HK-2 (cell line): ENCODE results near the gene DNMT1.

Experiments used
- DNase-seq: peaks from one replicate; pipeline ENCODE4 v3.0.0-alpha.2; 2018; ENCODE audit not compliant: unreplicated experiment

Gene DNMT1

DNA sequence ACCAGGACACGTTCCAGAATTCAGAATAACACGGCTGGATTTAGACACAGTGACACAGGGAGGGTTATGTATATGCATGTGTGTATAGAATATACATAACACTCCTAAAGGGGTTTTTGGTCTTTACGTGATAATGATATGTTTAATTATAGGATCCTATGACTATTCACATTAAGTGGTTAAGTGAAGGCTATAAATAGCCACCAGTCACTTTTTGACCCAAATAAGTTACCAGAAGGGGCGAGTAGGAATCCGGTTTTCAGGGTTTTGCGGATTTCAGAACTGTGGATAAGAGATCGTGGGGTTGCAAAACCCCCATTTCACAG, 99.2 kb downstream of the DNMT1 start:
- no peak for DNase-seq

DNA sequence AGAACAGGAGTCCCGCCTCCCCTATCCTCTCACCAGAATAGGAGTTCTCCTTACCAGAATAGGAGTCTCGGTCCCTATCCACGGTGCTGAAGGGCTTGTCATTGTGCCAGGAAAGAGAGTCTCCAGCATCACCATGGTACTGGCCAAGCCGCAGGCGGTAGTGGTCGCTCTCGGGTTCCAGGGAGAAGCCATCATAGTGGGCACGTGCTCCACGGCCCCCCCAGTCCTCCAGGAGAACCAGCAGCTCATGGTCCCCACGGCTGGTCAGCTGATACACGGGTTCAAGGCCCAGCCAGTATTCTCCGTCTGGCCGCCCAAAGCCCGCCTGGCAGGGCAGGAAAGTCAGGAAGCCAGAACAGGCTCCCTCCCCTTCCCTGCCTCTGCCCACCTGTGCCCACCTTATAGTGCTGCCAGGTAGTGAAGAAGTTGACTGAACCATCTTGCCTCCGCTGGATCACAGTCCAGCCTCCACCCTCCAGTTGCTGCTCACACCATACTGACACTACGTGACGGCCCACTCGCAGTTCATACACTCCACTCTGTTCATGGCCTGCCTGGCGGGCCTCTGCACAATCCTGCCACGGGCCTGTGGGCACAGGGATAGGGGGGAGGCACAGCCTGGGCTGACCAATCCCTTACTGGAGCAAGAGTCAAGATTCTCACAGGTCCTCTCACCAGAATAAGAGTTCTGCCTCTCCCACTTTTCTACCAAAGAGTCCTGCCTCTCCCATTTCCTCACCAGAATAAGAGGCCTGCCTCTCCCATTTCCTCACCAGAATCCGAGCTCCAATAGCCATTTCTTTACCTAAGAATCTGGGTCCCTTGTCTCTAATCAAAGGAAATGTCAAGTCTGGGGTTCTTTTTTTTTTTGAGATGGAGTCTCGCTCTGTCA, 101.2 kb downstream of the DNMT1 start:
- no peak for DNase-seq

DNA sequence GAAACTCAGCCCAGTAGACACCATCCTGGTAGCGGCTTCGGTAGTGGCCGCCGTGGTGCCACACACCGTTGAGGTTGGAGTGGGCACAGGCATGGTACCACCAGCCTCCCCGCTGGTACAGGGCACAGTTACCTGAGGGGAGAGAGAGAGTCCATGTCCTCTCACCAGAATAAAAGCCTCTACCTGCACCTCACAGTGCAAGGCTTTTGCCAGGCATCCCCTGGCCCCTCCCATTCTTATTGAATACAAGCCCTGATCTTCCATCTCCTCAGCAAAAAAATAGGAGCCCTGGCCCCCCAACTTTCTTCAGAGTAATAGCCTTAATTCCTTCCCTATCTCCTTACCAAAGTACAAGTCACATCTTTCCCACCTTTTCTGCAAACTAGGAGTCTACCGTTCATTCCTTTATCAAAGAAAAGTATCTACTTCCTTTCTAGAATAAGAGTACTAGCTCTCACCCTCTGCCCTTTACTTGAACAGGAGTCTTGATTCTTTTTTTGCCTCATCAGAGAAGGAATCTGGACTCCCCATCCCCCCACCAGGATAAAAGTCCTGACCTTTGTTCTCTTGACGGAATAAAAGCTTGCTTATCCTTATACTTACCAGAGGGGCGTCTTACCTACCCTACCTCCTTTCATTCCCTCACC, 102.0 kb downstream of the DNMT1 start:
- no peak for DNase-seq

DNA sequence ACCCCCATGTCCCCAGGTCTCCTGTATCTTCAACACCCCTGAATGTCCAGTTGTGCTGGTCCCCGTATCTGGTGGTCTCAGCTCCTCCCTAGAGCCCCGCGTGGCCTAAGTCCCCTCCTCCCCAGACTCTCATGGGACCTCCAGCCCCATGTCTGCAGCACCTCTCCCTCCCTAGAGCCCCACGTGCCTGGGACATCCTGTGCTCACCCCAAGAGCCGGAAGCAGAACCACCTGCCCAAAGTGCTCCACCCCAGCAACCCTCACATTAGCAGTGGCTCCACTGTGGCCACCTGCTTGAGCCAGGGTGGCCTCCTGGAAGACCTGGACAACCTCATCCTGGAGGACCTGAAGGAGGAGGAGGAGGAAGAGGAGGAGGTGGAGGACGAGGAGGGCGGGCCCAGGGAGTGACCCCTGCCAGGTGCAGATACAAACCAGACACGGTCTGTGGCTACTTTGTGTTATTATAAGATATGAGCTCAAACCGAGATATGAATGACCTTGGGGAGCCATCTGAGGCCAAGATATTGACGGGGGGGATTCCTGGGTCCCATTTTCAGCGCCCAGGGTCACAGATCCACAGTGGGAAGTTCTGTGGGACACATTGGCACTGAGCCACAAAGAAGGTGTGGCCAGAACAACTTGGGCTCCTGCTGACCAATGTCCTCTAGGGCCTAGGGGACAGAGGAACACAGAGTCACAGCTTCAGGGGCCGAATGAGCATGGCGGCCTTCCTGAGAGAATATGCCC, 102.7 kb downstream of the DNMT1 start:
- DNase-seq, result no peak

DNA sequence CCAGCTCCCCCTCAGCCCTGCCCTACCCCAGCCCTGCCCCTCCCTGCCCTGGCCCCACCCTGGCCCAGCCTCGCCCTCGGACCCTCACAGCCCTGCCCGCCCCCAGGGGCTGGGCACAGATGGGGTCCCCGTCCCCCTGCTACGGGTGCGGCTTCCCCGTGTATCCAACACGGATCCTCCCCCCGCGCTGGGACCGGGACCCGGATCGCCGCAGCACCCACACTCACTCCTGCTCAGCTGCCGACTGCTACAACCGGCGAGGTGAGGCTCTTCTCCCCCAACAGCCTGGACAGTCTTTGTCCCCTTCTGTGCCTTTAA, 103.4 kb downstream of the DNMT1 start:
- DNase-seq, result no peak

DNA sequence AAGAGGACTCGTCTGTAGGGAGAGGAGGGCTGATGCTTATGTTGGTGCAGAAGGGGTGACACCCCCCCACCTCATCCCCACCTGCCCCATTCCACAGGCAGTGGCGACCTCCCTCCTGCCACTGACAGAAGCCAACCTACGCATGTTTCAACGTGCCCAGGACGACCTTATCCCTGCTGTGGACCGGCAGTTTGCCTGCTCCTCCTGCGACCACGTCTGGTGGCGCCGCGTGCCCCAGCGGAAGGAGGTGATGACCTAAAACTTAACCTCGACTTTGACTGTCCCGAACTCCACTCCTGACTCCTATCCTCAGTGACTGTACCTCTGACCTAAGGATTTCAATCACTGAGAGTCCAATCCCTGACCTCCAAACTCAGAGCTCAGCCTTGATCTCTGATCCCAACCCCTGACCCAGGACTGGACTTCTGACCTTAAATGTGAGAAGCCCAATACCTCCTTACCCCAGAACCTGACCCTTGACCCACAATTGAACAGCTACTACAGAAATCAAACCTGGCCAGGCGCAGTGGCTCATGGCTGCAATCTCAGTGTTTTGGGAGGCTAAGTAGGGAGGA, 104.9 kb downstream of the DNMT1 start:
- DNase-seq, result no peak

DNA sequence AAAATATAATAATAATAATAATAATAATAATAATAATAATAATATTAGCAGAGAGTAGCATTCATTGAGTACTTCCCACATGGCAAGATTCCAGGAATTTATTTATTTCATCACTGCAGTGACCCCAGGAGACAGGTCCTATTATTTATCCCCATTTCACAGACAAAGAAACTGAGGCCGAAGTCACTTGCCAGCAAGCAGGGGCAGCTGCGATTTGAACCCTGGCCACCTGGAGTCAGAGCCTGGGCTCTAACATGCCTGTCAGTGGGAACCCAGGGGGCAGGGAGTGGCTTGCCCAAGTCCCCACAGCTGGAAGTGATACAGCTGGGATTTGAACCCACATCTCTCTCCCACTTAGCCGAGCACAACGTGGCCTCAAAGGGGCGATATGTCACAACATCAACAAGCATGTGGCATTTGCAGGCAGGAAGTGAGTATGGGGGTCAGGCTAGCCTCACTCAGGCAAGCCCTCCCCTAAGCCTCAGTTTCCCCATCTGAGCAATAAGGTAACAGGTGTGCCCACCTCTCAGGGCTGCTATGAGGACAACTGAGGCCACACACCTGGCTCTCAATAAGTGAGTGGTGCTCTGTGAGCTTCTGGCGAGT, 105.7 kb downstream of the DNMT1 start:
- no peak for DNase-seq

DNA sequence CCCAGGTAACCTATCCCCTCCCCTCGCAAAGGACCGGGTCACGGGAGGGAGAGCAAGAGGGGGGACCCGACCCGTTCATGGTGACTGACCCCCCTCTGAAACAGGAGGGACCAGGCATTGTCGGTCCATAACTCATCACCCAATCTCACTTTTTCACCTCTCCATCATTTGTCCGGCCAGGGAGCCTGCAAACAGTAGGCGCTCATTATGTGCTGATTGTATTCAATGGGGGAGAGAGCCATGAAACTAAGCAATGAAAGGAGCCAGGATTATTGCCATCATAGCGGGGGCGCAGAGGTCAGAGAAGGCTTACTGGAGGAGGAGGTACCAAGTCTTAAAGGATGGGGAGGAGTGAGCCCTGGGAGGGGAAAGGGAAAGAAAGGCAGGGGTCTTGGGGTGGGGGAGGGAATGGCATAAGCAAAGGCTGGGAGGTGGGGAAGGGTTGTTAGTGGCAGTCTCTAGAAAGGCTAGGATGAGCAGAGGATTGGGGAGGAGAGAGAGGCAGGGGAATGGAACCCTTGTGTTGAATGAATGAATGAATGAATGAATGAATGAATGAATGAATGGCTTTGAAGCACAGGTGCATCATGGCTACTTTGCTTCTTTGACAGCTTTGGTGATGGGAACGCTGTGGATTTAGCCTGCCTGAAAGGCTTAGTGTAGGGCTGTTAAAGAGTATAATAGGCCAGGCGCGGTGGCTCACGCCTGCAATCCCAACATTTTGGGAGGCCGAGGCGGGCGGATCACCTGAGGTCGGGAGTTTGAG, 107.3 kb downstream of the DNMT1 start:
- no peak for DNase-seq

DNA sequence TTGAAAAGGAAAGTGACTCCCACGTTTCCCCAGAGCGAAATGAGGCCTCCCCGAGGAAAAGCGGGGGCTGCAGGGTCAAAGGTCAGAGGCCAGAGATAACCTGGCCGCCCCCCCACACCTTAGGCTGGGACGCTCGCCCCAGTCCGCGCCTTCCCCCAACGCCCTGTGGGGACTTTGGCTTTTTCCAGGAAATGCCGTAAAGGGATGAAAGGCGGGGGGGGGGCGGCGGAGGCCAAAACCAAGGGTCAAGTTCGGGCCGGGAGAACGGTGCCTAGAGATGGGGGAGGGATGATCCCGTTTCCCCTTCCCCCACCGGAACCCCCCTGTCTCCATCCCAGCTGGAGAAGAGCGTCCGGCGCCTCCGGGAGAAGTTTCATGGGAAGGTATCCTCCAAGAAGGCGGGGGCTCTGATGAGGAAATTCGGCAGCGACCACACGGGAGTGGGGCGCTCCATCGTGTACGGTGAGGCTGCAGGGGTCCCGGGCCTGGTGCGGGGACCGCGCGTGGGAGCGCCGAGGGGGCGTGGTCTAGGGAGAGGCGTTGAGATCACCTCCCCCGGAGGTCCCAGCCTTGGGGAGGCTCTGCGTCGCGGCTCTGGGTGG, 108.1 kb downstream of the DNMT1 start:
- DNase-seq, result no peak

DNA sequence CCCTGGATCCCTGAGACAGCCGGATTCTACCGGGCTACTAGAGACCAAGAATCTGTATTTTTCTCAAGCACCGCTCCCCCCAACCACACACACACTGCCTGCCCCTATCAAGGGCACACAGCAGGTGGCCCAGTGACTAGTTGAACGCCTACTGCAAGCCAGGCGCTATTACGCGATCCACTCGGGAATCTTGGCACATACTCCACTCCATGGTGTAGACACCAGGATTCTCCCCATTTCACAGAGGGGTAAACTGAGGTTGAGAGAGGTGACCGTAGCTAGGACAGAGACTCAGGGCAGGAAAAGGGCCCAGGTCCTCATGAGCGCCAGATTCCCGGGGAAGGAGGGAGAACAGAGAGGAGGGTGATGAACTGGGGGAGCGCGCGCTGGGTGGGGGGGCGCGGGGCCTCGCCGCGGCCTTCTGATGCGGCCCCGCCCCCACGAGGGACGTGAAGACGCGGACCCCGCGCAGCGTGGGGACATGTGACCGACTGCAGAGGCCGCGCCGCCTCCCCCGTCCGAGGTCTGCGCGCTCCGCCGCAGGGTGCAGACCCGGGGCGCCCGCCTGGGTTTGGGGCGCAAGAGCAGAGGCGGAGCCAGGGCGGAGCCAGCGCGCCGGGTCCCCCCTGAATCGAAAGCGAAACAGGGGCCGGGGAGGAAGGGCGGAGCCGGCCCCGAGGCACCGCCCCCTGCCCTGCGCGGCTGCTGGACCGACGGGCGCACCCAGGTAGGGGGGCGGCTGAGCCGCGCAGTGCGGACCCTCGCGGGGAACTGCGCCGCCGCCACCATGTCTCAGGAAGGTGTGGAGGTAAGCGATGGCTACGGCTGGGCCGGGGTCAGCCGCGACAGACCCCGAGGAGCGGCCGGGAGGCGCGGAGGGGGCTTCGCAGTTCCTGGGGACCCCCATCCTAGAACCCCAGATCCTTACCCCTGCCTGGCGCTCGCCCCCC, 108.8 kb downstream of the DNMT1 start, which contains the start of gene SHFL:
Gene SHFL (plus strand): TSS at position 677 of the 950 bp plus-strand sequence. CDS start 111 bp downstream, at position 788.
- peak; percentile 48 for DNase-seq

DNA sequence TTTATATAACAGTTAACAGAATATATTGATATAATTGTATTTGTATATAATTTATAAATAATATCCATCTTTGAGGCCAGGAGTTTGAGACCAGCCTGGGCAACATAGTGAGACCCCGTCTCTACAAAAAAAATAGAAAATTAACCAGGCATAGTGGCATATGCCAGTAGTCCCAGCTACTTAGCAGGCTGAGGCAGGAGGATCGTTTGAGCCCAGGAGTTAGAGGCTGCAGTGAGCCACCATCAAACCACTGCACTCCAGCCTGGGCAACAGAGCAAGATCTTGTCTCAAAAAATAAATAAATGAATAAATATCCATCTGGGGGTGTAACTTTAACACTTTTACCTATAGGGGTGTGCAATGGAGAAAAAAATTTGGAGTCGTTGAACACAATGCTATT, 110.0 kb downstream of the DNMT1 start:
- no peak for DNase-seq

DNA sequence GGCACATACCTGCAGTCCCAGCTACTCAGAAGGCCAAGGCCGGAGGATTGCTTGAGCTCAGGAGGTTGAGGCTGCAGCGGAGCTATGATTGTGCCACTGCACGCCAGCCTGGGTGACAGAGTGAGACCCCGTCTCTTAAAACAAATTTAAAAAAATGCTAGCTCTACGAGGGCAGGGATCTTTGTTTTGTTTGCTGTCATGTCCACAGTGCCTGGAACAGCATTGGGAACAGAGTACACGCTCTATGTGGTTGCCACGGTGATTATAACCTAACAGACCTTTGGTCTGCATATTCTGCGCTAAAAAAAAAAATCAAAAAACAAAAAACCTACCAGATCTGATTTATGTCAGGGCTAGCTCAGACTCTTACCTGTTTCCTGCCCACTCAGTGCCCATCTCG, 110.8 kb downstream of the DNMT1 start:
- DNase-seq, result no peak
